Neutrophil (primary cell): ENCODE measurements around the gene PASK.

Source experiments
- H3K27ac ChIP-seq: fragments of 200-600 bp; sonication (generic); 2 replicates; pipeline ENCODE4 v1.5.1; 2016; ENCODE audit warnings: mild to moderate bottlenecking, moderate library complexity
- H3K27me3 ChIP-seq: fragments of 200-600 bp; sonication (generic); 2 replicates; pipeline ENCODE4 v1.6.0; 2016; ENCODE audit warnings: mild to moderate bottlenecking
- H3K36me3 ChIP-seq: fragments of 200-600 bp; sonication (generic); 2 replicates; pipeline ENCODE4 v1.5.1; 2017
- H3K4me1 ChIP-seq, 2 experiments: fragments of 200-600 bp in 1 of 2; sonication (generic) in 1 of 2; 1 replicate in 1 of 2; 2 replicates in 1 of 2; pipeline versions ENCODE4 v1.5.1 to v1.6.1; 2013 to 2016; ENCODE audit warnings: low read depth in 1 of 2, low read length in 1 of 2, mild to moderate bottlenecking in 1 of 2, moderate library complexity in 1 of 2; ENCODE audit not compliant: control insufficient read depth in 1 of 2, insufficient read depth in 1 of 2
- H3K4me3 ChIP-seq, 2 experiments: fragments of 200-600 bp in 1 of 2; sonication (generic) in 1 of 2; 1 replicate in 1 of 2; 2 replicates in 1 of 2; pipeline ENCODE4 v1.5.1; 2013 to 2016; ENCODE audit warnings: low read depth in 1 of 2, low read length in 1 of 2, mild to moderate bottlenecking in 1 of 2, moderate library complexity in 1 of 2
- H3K9me3 ChIP-seq: fragments of 200-600 bp; sonication (generic); 2 replicates; pipeline ENCODE4 v1.5.1; 2016
- CTCF ChIP-seq: fragments of 200-600 bp; sonication (generic); IDR thresholded peaks from 2 replicates; pipeline ENCODE4 v1.5.1; 2016; ENCODE audit warnings: antibody characterized with exemption

Gene PASK

GRCh38 chr2:241163601-241164118 is 14.4 kb upstream of the PASK start:
- no peak overlapping the region for H3K27ac ChIP-seq
- no peaks in the 10 kb centered on the region for H3K9me3 ChIP-seq
- H3K4me3 ChIP-seq = no peak overlapping the region
- H3K36me3 ChIP-seq = peaks cover 97% of the 10 kb centered on the region
- H3K4me1 ChIP-seq = no peaks in the 10 kb centered on the region
- no peaks in the 10 kb centered on the region for H3K27me3 ChIP-seq
- TF ChIP-seq CTCF = no peak

GRCh38 chr2:241161646-241162281 is 12.5 kb upstream of the PASK start:
- Histone ChIP-seq H3K27me3 (no peaks in the 10 kb centered on the region), H3K4me3 (no peak overlapping the region), H3K27ac (no peak overlapping the region), H3K36me3 (peaks cover 92% of the 10 kb centered on the region), H3K9me3 (no peaks in the 10 kb centered on the region), H3K4me1 (peaks cover 0 to 5% of the 10 kb centered on the region in 2 experiments)
- no peak for TF ChIP-seq CTCF

- peaks cover 80% of the 10 kb centered on the region for H3K36me3 ChIP-seq
Observed at GRCh38 chr2:241160318-241160717, 11.0 kb upstream of the PASK start.

GRCh38 chr2:241159116-241159515 is 9.8 kb upstream of the PASK start:
- Histone ChIP-seq H3K36me3 (peaks cover 74% of the 10 kb centered on the region), H3K27me3 (no peaks in the 10 kb centered on the region), H3K9me3 (no peaks in the 10 kb centered on the region), H3K27ac (no peak overlapping the region), H3K4me3 (no peak overlapping the region), H3K4me1 (peaks cover 0 to 6% of the 10 kb centered on the region in 2 experiments)
- TF ChIP-seq CTCF = no peak

More at GRCh38 chr2:241160318-241160717, 11.0 kb upstream of the PASK start:
- peaks cover 0 to 6% of the 10 kb centered on the region in 2 experiments for H3K4me1 ChIP-seq
- H3K27me3 ChIP-seq = no peaks in the 10 kb centered on the region
- TF ChIP-seq CTCF = no peak
- H3K27ac ChIP-seq = no peak overlapping the region
- no peak overlapping the region for H3K4me3 ChIP-seq
- no peaks in the 10 kb centered on the region for H3K9me3 ChIP-seq

GRCh38 chr2:241158546-241158900 is 9.3 kb upstream of the PASK start:
- Histone ChIP-seq H3K36me3 (peaks cover 72% of the 10 kb centered on the region), H3K9me3 (no peaks in the 10 kb centered on the region), H3K4me3 (no peak overlapping the region), H3K27ac (no peak overlapping the region), H3K27me3 (no peaks in the 10 kb centered on the region), H3K4me1 (peaks cover 0 to 6% of the 10 kb centered on the region in 2 experiments)
- no peak for TF ChIP-seq CTCF
